Upper lobe of left lung (tissue), 6 donors: ENCODE measurements around the gene RAD21L1. TPM values are rescaled to one million over a fixed set of nuclear protein-coding genes. Genes with fewer than 3 reads are reported as not detected.
"Not testable (repeated sequence)": the region's sequence is repeated elsewhere in the genome, so short reads cannot be mapped to it uniquely, and the experiment has no call there.

Source experiments
- ATAC-seq, 2 donors: fragments of 200-7000 bp; cut with Tn5 transposase; one replicate each; pipeline ENCODE4 v1.9.1; 2022; ENCODE audit warnings: mild to moderate bottlenecking in 2 of 2, moderate library complexity in 2 of 2; ENCODE audit not compliant: low FRiP score in 2 of 2
- DNase-seq, 2 donors: peaks; one replicate each; pipeline ENCODE4 v3.0.0-alpha.2; 2019 to 2020
- H3K27ac ChIP-seq, 4 donors: fragments of 200-600 bp; sonication (generic); one replicate each; pipeline ENCODE4 v1.5.1; 2016 to 2019
- H3K27me3 ChIP-seq, 4 donors: fragments of 200-600 bp; sonication (generic); one replicate each; pipeline ENCODE4 v1.5.1; 2017 to 2019
- H3K36me3 ChIP-seq, 4 donors: fragments of 200-600 bp; sonication (generic); one replicate each; pipeline ENCODE4 v1.5.1; 2016 to 2019
- H3K4me1 ChIP-seq, 4 donors: fragments of 200-600 bp; sonication (generic); one replicate each; pipeline ENCODE4 v1.5.1; 2018 to 2019
- H3K4me3 ChIP-seq, 4 donors: fragments of 200-600 bp; sonication (generic); one replicate each; pipeline ENCODE4 v1.5.1; 2017 to 2019; ENCODE audit warnings: mild to moderate bottlenecking in 2 of 4, moderate library complexity in 1 of 4
- H3K9me3 ChIP-seq, 4 donors: fragments of 200-600 bp; sonication (generic); one replicate each; pipeline ENCODE4 v1.5.1; 2018 to 2019
- EP300 ChIP-seq, 4 donors: sonication (generic); formaldehyde crosslinking; IDR thresholded peaks; one replicate each; pipeline ENCODE4 v1.5.1; 2017; ENCODE audit warnings: antibody characterized with exemption in 4 of 4, control low read depth in 2 of 4
- POLR2A ChIP-seq, 4 donors: fragments of 450-650 bp; IDR thresholded peaks; one replicate each; pipeline ENCODE4 v1.5.1; 2016 to 2017; ENCODE audit warnings: antibody characterized with exemption in 4 of 4, mild to moderate bottlenecking in 2 of 4
- POLR2AphosphoS5 ChIP-seq, 2 donors: sonication (generic); formaldehyde crosslinking; IDR thresholded peaks; one replicate each; pipeline ENCODE4 v1.5.1; 2017; ENCODE audit warnings: antibody characterized with exemption in 2 of 2
- WGBS, 2 donors: methylation state at CpG; one replicate each; pipeline ENCODE4 v1.1.5; 2017 to 2018; 5-methylcytosine and 5-hydroxymethylcytosine counted together
- total RNA-seq, 6 donors: library from RNA; depleted of rRNA in 4 of 6; stranded (reverse); fragments of >200 nt in 4 of 6; gene quantifications; one replicate each; pipeline versions ENCODE4 v1.1.0 to v1.2.1, GENCODE V29; 2016 to 2021
- TF ChIP-seq, protein P1 (sequence below), 6 experiments: fragments of 450-650 bp in 4 of 6; fragments of 200-600 bp in 2 of 6; sonication (generic) in 2 of 6; IDR thresholded peaks; one replicate each; pipeline ENCODE4 v1.5.1; 2016 to 2019; ENCODE audit warnings: antibody characterized with exemption in 6 of 6
- donor health status: DM: no; HTN: no; CAD: no; lungs with moderate emphysema.
- donor health status: DM: no; HTN: yes; CAD: no; lungs with severe emphysema.

The RAD21L1 gene
- total RNA-seq, 6 donors from 2014 or later: not detected

DNA sequence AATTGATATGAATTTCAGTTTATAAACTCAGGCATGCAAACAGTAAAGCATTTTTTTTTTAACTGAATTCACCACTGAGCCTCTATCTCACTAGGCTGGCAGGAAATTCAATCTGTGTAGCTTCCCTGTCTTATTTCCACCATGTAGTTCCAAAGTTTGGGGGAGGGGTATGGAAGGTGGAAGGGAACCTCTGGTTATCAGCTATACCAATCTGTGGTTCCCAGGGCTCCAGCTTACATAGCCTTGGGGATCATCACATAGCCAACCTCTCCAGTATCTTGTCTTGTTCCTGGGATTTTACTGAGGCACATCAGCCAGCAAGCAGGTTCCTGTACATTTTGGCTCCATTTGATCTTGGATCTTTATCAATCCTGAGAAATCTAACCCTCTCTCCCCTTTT lies 15.6 kb downstream of the RAD21L1 start:
- H3K4me1 ChIP-seq: no peaks in the 10 kb centered on the region
- no peaks in the 10 kb centered on the region for H3K36me3 ChIP-seq
- no peak for ATAC-seq
- TF ChIP-seq, protein P1, sequence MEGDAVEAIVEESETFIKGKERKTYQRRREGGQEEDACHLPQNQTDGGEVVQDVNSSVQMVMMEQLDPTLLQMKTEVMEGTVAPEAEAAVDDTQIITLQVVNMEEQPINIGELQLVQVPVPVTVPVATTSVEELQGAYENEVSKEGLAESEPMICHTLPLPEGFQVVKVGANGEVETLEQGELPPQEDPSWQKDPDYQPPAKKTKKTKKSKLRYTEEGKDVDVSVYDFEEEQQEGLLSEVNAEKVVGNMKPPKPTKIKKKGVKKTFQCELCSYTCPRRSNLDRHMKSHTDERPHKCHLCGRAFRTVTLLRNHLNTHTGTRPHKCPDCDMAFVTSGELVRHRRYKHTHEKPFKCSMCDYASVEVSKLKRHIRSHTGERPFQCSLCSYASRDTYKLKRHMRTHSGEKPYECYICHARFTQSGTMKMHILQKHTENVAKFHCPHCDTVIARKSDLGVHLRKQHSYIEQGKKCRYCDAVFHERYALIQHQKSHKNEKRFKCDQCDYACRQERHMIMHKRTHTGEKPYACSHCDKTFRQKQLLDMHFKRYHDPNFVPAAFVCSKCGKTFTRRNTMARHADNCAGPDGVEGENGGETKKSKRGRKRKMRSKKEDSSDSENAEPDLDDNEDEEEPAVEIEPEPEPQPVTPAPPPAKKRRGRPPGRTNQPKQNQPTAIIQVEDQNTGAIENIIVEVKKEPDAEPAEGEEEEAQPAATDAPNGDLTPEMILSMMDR (IDR thresholded peaks at IDR 0.05): no peak
- no peak for TF ChIP-seq POLR2AphosphoS5 (IDR thresholded peaks at IDR 0.05)
- TF ChIP-seq POLR2A (IDR thresholded peaks at IDR 0.05): no peak
- no peak for TF ChIP-seq EP300 (IDR thresholded peaks at IDR 0.05)
- no peak for DNase-seq
- no peaks in the 10 kb centered on the region for H3K27me3 ChIP-seq
- no peak overlapping the region for H3K27ac ChIP-seq
- H3K4me3 ChIP-seq: no peak overlapping the region
- H3K9me3 ChIP-seq: no peaks in the 10 kb centered on the region

DNA sequence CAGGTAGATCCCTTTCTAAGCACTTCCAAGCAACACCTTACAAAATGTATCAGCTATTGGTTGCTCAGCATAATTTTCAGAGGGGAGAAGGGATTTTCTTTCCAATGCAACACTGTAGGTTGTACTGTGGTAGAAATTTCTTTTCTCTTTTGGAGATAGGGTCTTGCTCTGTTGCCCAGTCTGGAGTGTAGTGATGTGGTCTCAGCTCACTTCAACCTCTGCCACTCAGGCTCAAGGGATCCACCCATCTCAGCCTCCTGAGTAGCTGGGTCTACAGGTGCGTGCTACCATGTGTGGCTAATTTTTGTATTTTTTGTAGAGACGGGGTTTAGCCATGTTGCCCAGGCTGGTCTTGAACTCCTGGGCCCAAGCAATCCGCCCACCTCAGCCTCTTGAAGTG lies 16.3 kb downstream of the RAD21L1 start:
- H3K27ac ChIP-seq: no peak overlapping the region
- DNase-seq (no peak), ATAC-seq (no peak)
- 77 to 78% methylated on average over 3 of the region's 3 CpGs for WGBS, 2 donors
- no peaks in the 10 kb centered on the region for H3K9me3 ChIP-seq
- no peak overlapping the region for H3K4me3 ChIP-seq
- no peaks in the 10 kb centered on the region for H3K27me3 ChIP-seq
- H3K36me3 ChIP-seq: no peaks in the 10 kb centered on the region
- TF ChIP-seq EP300 (IDR thresholded peaks at IDR 0.05) (no peak), POLR2A (IDR thresholded peaks at IDR 0.05) (no peak), POLR2AphosphoS5 (IDR thresholded peaks at IDR 0.05) (no peak)
- TF ChIP-seq, protein P1 (IDR thresholded peaks at IDR 0.05): no peak
- H3K4me1 ChIP-seq: no peaks in the 10 kb centered on the region

DNA sequence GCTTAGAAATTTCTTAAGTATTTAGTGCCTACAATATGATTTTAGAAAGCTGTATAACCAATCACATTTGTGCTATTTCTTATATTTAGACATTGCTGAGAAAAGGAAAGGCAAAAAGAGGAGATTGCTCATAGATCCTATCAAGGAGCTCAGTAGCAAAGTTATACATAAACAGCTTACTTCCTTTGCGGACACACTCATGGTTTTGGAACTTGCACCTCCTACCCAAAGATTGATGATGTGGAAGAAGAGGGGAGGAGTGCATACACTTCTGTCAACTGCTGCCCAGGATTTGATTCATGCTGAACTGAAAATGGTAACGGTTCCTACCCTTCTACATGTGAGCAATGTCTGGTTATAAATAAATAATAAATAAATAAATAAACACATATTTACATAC lies 16.7 kb downstream of the RAD21L1 start:
- no peaks in the 10 kb centered on the region for H3K27me3 ChIP-seq
- 21 to 22% methylated on average over 2 of the region's 2 CpGs for WGBS, 2 donors
- TF ChIP-seq, protein P1 (IDR thresholded peaks at IDR 0.05): no peak
- TF ChIP-seq POLR2A (IDR thresholded peaks at IDR 0.05): no peak
- no peak for TF ChIP-seq POLR2AphosphoS5 (IDR thresholded peaks at IDR 0.05)
- TF ChIP-seq EP300 (IDR thresholded peaks at IDR 0.05): no peak
- DNase-seq (no peak), ATAC-seq (no peak)
- H3K4me3 ChIP-seq: no peak overlapping the region
- H3K4me1 ChIP-seq: no peaks in the 10 kb centered on the region
- no peaks in the 10 kb centered on the region for H3K36me3 ChIP-seq
- no peaks in the 10 kb centered on the region for H3K9me3 ChIP-seq
- H3K27ac ChIP-seq: no peak overlapping the region

DNA sequence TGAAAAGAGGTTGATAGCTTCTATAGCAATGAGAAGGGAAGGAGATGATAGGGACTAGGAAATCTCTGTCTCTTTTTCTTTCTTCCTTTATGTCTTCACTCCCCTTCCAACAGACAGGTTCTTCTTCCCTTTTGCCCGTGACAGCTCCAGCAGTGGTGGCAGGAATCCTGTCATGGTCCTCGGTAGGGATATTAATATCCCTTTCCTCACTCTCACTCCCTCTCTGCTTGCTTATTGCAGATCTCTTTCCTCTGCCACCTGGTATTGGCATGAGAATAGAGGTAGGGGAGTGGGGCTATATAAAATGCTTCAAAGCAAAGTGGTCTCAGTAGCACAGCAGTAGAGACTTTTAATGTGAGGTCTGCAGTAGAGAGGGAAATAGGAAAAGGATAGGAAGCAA lies 19.7 kb downstream of the RAD21L1 start:
- H3K36me3 ChIP-seq: no peaks in the 10 kb centered on the region
- no peaks in the 10 kb centered on the region for H3K27me3 ChIP-seq
- no peak for TF ChIP-seq POLR2AphosphoS5 (IDR thresholded peaks at IDR 0.05)
- no peak for TF ChIP-seq EP300 (IDR thresholded peaks at IDR 0.05)
- TF ChIP-seq POLR2A (IDR thresholded peaks at IDR 0.05): no peak
- TF ChIP-seq, protein P1 (IDR thresholded peaks at IDR 0.05): no peak
- 66 to 69% methylated on average over 2 of the region's 2 CpGs for WGBS, 2 donors
- DNase-seq (no peak), ATAC-seq (no peak)
- no peaks in the 10 kb centered on the region for H3K9me3 ChIP-seq
- H3K4me1 ChIP-seq: no peaks in the 10 kb centered on the region
- H3K4me3 ChIP-seq: no peak overlapping the region
- H3K27ac ChIP-seq: no peak overlapping the region

DNA sequence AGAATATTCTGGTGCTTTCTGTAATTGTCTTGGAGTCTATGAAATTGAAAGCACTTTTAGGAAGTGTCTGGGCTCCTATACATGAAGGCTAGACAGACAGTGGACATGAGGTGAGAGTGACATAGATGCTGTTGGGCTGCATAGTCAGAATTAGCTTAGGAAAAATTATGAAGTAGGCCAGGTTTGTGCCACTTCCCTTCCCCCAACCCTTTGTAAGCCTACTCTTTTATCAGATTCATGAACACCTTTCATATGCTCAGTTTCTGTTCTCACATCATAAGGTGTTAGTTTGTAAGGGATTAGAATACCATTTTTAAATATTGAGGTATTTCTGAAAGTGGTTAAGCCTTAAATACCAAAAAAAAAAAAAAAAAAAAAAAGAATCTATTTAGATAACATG lies 21.8 kb downstream of the RAD21L1 start:
- no peak for TF ChIP-seq POLR2AphosphoS5 (IDR thresholded peaks at IDR 0.05)
- no peak for TF ChIP-seq EP300 (IDR thresholded peaks at IDR 0.05)
- TF ChIP-seq, protein P1 (IDR thresholded peaks at IDR 0.05): no peak
- no peak for TF ChIP-seq POLR2A (IDR thresholded peaks at IDR 0.05)
- Histone ChIP-seq H3K4me1 (no peaks in the 10 kb centered on the region), H3K27ac (no peak overlapping the region), H3K27me3 (no peaks in the 10 kb centered on the region), H3K4me3 (no peak overlapping the region), H3K36me3 (no peaks in the 10 kb centered on the region), H3K9me3 (no peaks in the 10 kb centered on the region)
- ATAC-seq (no peak), DNase-seq (no peak)

DNA sequence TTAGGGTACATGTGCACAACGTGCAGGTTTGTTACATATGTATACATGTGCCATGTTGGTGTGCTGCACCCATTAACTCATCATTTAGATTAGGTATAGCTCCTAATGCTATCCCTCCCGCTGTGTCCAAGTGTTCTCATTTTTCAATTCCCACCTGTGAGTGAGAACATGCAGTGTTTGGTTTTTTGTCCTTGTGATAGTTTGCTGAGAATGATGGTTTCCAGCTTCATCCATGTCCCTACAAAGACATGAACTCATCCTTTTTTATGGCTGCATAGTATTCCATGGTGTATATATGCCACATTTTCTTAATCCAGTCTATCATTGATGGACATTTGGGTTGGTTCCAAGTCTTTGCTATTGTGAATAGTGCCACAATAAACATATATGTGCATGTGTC lies 24.4 kb downstream of the RAD21L1 start:
- H3K4me1 ChIP-seq, H3K9me3 ChIP-seq, ATAC-seq, H3K4me3 ChIP-seq, DNase-seq, H3K36me3 ChIP-seq, H3K27ac ChIP-seq, H3K27me3 ChIP-seq: not testable (repeated sequence)
- 93% methylated on average over 2 of the region's 2 CpGs for WGBS, 2 donors
